GM21367 (cell line): Measurements from ENCODE around the gene CAV2.
A peak's percentile ranks its signal among the peaks of the same experiment; 100 is the strongest.

Experiments
- ATAC-seq: cut with Tn5 transposase; IDR thresholded peaks from one replicate; pipeline ENCODE4 v1.9.1; 2021; ENCODE audit not compliant: unreplicated experiment

CAV2 gene

DNA sequence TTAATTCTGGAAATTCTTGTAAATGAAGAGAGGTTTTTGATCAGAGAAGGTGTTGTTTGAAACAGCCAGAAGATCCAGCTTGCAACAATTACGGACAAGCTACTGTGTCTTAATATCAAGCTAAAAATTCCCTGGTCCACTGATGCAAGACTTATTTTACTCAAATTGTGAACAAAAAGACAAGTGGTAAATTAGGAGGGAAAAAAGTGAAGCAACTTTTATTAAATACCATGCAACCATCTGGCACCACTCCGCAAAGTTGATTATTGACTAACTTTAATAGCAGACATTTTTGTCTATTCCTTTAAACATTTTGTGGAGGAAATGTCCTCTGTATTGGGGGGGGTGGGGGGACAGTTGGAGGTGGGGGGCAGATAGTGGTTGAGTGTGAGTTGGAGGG lies 5.1 kb upstream of the CAV2 start:
- ATAC-seq = no peak

DNA sequence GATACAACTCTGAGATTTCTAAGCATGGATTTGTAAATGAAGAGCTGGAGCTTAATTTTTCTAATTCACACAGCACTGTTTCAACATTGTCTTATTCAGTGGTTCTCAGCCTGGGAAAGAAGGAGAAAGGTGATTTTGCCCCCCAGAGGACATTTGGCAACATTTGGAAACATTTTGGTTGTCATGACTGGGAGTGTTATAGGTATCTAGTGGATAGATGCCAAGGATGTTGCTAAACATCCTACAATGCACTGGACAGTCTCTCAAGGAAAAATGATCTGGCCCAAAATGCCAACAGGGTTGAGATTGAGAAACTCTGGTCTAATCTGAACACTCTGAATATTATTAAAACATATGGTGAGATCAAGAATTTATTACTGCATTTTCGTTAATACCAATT lies 3.8 kb upstream of the CAV2 start:
- ATAC-seq = no peak

DNA sequence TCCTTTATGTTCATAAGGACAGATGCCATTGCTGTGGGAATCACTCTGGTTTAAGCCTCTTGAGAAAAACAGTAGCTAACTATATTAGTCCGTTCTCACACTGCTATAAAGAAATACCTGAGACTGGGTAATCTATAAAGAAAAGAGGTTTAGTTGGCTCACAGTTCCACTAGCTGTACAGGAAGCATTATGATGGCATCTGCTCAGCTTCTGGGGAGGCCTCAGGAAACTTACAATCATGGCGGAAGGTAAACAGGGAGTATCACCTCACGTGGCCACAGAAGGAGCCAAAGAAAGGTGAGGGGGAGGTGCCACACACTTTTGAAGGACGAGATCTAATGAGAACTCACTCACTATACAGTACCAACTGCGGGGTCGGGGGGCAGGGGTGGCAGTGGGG lies 2.9 kb upstream of the CAV2 start:
- ATAC-seq = no peak

DNA sequence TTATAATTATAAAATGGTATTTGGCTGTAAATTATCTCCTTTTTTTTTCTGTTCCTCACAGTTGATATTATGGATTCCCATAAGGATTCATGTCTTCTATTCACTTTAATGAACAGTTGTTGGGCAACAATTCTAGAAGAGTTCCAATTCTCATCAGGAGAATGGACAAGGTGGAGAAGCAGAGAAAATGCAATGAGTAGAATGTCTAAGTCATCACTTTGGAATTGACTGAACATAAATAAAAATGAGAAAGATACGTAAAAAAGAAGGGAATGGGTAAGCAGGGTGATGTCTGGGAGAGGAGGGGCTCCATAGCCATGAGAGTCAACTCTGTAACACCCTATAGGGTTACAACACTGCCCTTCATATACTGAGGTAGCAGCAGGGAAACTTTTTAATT lies 1.8 kb upstream of the CAV2 start:
- ATAC-seq = no peak

DNA sequence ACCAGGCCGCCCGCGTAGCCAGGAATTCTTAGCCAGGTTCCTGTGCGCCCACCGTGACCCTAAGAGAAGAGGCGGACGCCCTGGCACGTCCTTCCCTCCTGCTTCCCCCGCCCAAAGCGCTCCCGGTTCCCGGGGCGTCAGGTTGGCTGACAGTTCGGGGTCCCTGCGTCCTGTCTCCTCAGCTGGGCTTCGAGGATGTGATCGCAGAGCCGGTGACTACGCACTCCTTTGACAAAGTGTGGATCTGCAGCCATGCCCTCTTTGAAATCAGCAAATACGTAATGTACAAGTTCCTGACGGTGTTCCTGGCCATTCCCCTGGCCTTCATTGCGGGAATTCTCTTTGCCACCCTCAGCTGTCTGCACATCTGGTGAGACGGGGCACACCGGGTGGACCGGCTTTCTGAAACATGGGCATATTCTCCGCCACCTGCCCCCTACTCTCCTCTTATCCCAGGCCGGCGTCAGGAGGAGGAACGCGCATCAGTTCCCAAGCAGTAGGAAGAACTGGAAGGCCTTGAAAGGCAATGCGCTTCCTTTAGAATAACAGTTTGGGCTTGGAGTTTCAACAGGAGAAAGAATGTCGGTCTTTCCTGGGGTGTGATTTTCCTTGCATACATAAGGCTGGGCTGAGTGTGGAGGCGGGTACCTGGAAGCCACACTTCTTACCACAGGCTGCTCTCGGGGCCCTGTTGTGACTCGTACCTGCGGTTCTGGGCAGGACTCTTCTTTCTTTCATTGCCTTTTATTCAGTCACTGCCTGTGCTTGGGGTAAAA lies 728 bp downstream of the CAV2 start:
- peak; percentile 67 for ATAC-seq

DNA sequence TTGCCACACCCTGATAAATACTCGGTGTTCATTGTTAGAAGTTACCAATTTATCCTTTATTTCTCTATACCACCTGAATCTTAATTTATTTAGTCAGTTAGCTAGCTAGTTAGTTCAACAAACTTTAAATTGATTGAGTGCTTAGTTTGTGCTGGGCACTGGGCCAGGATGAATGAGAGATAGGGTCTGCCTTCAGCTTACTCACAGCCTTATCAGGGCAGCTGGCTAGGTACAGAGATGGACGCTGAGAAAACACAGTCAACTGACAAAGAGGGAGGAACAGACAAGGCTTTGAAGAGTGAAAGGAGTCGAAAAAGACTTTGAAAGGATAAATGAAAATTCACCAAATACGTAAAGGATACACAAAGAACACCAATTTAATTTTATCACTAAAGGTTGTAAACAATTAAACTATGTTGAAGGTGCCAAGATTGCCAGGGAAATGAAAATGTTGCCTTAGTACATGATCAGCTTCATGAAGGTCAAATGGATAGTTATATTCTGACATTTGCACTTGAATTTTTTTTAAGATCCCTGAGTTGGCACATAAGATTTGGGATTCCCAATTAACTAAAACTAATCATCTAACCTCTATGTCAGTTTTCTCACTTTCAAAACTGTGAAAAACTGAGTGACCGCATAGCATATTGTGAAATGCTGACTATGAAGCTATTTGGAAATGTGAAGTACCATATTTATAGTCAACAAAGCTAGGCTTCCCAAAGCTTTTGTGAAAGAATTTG lies 2.1 kb downstream of the CAV2 start:
- ATAC-seq = no peak

DNA sequence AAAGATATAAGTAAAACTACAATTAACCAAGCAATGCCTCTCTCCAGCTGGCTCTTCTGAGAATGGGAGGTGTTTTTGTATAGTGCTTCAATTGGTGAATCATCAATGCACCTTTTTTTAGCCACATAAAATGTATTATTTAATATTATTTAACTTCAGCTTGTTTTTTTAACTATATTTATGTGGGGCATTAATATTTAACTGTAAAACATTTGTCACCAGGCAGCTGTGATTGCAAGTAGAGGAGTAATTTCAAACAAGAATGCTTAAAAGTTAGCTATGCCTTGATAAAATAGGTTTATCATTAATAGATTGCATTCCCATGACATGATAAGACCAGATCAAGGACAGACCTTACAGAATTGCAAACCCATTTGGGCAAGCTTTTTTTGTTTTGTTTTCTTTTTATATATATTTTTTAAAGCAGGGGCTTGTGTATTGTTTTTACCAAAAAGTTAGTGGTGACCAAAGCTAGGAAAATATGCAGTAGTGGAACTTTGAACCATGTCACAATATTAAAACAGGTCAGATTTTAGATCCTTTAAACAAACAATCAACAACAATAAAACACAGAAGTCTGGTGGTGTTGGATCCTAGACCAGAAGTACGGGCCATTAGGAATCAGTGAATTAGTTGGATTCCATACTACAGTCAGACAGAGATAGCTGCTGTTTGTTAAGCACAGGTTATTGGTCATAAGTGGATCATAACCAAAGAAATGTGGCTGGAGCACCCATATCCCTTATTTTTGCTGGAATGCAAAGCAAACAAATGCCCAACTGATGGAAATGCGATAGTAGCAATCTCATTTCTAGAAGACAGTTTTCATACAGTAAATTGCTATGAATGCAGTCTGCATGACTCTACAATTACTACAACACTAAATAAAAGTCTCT lies 2.9 kb downstream of the CAV2 start:
- no peak for ATAC-seq

DNA sequence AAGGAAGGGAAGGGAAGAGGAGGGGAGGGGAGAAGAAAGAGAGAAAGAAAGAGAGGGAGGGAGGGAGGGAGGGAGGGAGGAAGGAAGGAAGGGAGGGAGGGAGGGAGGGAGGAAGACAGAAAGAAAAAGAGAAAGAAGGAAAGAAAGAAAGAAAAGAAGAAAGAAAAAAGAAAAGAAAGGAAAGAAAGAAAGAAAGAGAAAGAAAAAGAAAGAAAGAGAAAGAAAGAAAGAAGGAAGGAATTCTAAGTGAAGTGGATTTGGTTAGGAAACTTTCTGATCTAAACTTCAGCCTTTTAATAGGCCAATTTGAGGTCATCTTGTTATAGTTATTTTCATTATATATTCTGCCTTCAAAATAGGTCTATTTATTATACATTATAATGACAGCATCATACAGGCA lies 4.3 kb downstream of the CAV2 start:
- ATAC-seq = no peak

DNA sequence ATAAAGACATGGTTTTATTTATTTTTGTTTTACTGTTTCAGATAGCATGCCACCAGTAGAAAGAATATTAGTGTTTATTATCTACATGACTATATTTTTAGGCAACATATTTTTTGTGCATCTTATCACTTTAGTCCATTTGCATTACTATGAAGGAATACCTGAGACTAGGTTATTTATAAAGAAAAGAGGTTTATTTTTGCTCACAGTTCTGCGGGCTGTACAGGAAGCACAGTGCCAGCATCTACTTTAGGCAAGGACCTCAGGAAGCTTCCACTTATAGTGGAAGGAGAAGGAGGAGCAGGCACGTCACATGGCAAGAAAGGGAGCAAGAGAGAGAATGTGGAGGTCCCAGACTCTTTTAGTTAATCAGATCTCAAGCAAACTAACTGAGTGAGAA lies 5.7 kb downstream of the CAV2 start:
- no peak for ATAC-seq

DNA sequence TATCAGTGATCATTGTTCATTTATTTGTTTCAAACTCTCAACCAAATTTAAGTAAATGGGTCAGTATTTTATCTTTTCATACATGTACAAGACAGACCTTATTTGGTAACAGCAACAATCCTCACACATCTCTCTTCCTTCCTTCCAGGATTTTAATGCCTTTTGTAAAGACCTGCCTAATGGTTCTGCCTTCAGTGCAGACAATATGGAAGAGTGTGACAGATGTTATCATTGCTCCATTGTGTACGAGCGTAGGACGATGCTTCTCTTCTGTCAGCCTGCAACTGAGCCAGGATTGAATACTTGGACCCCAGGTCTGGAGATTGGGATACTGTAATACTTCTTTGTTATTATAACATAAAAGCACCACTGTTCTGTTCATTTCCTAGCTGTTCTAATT lies 6.3 kb downstream of the CAV2 start:
- ATAC-seq = no peak

DNA sequence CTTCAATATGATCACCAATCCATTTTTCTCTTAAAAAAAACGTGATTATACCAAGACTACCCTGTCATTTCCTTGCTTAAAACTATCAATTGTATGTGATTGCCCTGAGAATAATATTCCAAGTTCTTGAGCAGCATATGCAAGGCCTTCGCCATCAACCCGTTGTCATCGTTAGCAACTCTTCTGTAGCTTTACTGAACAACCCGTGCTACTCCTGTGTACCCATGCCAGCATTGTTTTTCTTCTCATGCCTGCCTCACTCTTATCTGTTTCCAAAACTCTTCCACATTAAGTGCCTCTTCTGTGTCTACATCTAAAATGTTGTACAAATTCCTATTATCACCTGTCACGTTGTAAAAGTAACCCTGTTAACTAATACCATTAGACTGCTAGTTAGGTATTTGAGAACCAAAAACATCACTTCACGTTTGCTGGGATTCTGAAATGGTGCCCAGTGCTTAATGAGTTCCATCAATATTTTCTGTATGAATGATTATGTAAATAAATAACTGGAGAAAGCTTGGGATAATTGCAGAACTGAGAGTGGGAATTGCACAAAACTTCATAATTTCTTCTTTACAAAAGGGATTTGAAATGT lies 10.5 kb downstream of the CAV2 start:
- ATAC-seq = no peak

DNA sequence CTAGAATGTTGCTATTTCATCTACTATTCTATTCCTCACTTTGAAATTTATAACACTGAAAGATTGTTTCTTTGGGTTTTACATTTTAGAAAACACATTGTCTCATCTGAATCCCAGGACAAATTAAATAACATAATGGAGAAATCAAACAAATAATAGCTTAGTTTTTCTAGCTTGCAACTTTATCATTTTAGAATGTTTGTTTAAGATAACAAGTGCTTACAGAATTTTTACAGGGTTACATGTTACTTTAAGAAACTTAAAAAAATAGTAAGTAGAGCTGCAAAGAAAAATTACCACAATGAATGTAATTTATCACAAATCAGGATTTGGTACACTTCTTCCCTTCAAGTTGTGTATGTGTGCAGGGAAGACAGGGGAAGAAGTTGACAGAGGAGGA lies 11.3 kb downstream of the CAV2 start:
- ATAC-seq = no peak

DNA sequence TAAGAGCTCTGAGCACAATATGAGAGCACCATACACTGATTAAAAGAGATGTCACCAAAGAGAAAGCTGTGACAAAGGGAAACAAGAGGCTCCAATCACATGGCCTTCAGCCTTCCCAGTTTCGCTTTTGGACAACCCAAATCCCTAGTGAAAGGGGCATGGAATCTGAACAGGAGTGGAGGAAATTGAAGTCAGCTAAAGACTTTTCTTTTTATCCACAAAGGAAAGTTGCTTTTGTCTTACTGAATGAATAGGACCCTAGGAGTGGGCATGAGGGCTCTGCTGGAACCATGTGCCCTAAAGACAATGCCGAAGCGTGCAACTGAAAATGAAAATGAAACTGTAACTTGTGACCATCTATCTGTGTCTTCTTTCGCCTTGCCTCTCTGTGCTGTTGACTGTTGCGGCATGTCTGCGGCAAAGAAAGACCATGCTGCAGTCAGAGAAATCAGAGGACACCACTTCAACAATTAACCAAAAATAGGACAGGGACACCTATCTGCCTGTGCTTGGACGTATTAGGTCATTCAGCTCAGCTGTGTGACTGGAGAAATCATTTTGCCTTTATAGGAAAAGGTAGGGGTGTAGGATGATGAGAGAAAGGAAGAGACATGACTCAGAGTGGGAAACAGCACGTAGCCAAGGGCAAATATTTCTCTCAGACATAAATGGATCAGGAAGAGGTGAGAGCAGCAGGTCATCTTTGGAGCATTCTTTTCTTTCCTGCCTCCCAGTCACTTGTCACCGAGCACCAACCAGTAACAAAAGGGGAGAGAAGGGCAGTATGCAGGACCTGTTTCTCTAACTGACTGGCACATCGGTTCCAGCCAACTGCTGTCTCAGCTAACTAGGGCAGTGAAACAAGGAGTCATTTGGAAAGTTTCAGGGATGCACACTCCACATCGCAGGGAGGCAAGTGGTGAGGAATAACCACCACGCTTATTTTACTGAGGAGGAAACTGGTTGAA lies 12.3 kb downstream of the CAV2 start:
- peak; percentile 100 for ATAC-seq

DNA sequence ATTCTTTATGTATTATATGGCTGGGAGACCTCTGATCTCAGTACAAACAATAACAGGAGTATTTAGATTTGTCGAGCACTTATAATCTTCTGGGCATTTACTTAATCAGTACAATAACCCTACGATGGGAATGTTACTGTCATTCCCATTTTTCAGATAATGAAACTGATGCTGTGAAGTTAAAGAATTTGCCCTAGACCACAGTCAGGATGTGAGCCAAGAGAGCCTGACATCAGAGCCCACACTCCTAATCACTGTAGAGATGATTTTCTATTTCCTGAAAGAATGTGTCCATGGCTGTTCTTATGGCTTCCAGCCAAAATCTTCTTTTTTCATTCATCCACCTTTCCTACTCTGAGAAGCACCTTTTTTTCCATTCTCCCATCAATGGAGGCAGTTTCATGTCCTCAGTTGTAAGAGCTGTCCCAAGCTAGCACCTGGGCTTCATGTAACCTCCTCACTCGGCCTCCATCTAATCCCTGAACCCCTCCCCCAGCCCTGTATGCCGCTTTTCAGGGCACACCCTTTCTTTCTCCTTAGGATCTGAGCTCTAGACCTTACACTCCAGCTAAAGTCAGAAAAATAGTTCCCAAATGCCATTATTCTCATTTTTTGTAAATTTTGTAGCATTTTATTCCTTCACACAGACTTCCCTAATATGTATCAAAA lies 13.1 kb downstream of the CAV2 start:
- ATAC-seq = no peak

DNA sequence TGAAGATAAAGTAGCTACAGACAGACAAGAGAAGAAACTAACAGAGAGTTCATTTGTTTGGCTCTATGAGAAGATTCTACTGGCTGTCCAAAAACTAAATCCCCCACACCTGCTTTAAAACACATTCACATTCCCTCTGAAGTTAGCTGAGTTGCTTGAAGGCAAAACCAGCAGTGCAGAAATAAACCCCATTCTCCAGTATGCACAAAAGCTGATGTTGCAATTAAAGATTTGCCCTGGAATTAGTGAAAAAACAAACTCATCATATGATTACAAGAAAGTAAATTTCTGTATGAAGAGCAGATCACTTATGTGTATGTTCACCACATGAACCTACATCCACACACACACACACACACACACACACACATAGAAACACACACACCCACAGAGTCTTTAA lies 16.0 kb downstream of the CAV2 start:
- ATAC-seq = no peak

DNA sequence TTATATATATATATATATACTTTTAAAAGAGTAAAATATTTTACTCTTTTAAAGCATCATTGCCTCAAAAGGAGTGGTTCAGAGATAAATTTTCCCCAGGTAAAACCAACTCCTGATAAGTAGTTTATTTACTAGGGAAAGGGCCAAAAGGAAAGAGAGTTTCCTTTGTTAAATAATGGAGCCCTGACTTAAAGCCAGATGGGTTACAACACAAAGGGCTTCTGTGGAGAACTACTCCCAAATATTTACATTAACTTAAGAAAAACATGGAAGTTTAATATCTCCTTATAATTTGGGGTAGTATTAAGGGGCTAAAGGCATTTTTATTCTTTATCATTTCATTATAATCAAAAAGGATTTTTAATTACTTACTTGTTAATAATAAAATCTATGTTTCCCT lies 16.8 kb downstream of the CAV2 start:
- no peak for ATAC-seq

DNA sequence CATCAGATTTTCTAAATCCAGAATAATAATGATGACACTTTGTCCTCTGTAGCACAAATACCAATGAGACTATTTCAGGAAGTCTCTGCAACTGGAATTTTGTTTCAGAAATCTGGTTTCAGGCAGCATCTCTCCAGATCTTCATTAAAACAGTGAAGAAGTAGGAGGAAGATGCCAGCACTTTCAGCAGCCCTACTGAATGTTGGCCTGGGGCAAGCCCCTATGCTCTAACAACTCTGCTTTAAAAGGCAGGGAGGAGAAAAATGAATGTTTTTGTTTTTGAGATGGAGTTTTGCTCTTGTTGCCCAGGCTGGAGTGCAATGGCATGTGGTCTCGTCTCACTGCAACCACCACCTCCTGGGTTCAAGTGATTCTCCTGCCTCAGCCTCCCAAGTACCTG lies 18.1 kb downstream of the CAV2 start:
- ATAC-seq = no peak

DNA sequence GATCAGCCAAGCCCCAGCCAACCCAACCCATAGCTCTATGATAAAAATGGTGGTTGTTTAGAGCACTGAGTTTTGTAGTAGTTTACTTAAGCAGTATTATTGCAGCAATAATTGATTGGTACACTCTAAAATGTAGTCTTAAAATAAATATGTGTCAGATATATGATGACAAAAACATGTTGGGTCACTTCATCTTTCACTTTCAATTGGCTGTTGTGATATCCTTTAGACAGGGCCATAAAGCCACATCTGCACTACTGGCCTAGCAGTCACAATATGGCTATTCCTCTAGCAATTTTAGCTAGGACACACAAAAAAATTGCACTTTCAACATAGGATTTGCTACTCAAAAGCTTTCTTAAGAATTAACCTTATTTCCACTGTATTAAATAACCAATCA lies 19.4 kb downstream of the CAV2 start:
- ATAC-seq = no peak

DNA sequence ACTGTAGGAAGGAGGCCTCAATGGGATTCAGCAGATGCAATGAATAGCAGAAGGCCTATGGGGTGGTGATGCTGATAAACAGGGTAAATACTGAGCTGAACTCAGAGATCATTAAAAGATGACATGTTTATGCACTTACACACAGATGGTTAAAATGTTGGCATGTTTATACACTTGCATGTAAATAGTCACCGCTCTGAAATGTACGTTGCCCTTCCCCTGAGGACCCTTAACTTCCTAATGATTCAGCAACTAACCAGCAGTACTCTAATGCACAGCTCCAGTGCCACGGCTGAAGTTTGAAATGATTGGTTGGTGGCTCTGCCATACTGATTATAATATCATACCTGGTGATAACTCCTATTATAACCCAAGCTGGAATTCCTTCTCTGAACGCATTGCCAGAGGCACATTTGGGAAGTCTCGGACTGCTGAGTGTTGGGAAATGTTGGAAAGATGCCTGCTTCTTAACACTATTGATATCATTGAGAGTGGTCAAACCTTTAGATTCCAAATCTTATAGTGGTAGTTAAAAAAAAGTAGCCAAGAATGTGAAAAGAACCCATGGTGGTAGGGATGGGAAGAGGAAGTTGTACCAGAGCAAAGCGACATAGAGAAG lies 21.6 kb downstream of the CAV2 start:
- no peak for ATAC-seq
